OCI-LY1 (cell line): Measurements from ENCODE around the gene PTPRD.

Source experiments
- H2AFZ ChIP-seq: fragments of 200-600 bp; sonication (generic), shearing (Covaris generic); 2 replicates; pipeline ENCODE4 v1.6.0; 2014; ENCODE audit warnings: antibody characterized with exemption, mild to moderate bottlenecking, low read length
- H3F3A ChIP-seq: fragments of 200-600 bp; sonication (generic), shearing (Covaris generic); 2 replicates; pipeline ENCODE4 v1.6.0; 2014; ENCODE audit warnings: mild to moderate bottlenecking, antibody characterized with exemption, low read length, moderate library complexity; ENCODE audit not compliant: insufficient read depth
- H3K27ac ChIP-seq: fragments of 200-600 bp; sonication (generic); 2 replicates; pipeline ENCODE4 v1.5.1; 2014; ENCODE audit warnings: low read length, mixed run types, mild to moderate bottlenecking, low read depth; ENCODE audit not compliant: poor library complexity, severe bottlenecking
- H3K27me3 ChIP-seq: fragments of 200-600 bp; sonication (generic); 2 replicates; pipeline ENCODE4 v1.6.0; 2014; ENCODE audit warnings: antibody characterized with exemption, mild to moderate bottlenecking, low read length, moderate library complexity; ENCODE audit not compliant: insufficient read depth
- H3K36me3 ChIP-seq: fragments of 200-600 bp; sonication (generic); 2 replicates; pipeline ENCODE4 v1.6.1; 2014; ENCODE audit warnings: mild to moderate bottlenecking, antibody characterized with exemption, low read length, moderate library complexity, mixed read lengths; ENCODE audit not compliant: insufficient read depth
- H3K4me1 ChIP-seq: fragments of 200-600 bp; sonication (generic); 2 replicates; pipeline ENCODE4 v1.5.1; 2014; ENCODE audit warnings: mild to moderate bottlenecking, low read length, moderate library complexity; ENCODE audit not compliant: insufficient read depth, severe bottlenecking
- H3K4me2 ChIP-seq: fragments of 200-600 bp; sonication (generic), shearing (Covaris generic); 2 replicates; pipeline ENCODE4 v1.6.1; 2014; ENCODE audit warnings: low read length
- H3K4me3 ChIP-seq: fragments of 200-600 bp; sonication (generic); 2 replicates; pipeline ENCODE4 v1.5.1; 2014; ENCODE audit warnings: low read length, low read depth, mild to moderate bottlenecking, mixed read lengths; ENCODE audit not compliant: poor library complexity, severe bottlenecking
- H3K79me2 ChIP-seq: fragments of 200-600 bp; shearing (Covaris generic); 2 replicates; pipeline ENCODE4 v1.6.1; 2016; ENCODE audit warnings: mixed run types, low read length, mixed read lengths; ENCODE audit not compliant: insufficient read depth
- H3K9ac ChIP-seq: fragments of 200-600 bp; sonication (generic), shearing (Covaris generic); 2 replicates; pipeline ENCODE4 v1.6.1; 2014; ENCODE audit warnings: mild to moderate bottlenecking, low read length, mixed read lengths
- H3K9me2 ChIP-seq: fragments of 200-600 bp; sonication (generic), shearing (Covaris generic); 2 replicates; pipeline ENCODE4 v1.6.1; 2014; ENCODE audit warnings: low read depth, mild to moderate bottlenecking, low read length, mixed read lengths
- H3K9me3 ChIP-seq: fragments of 200-600 bp; shearing (Covaris generic); 2 replicates; pipeline ENCODE4 v1.6.1; 2014; ENCODE audit warnings: low read length, mixed read lengths
- H4K20me1 ChIP-seq: fragments of 200-600 bp; sonication (generic), shearing (Covaris generic); 2 replicates; pipeline ENCODE4 v1.6.0; 2016; ENCODE audit warnings: mild to moderate bottlenecking, low read length; ENCODE audit not compliant: insufficient read depth
- CTCF ChIP-seq: fragments of 200-600 bp; sonication (generic), shearing (Covaris generic); IDR thresholded peaks from 2 replicates; pipeline ENCODE4 v1.5.1; 2017; ENCODE audit warnings: mild to moderate bottlenecking, antibody characterized with exemption, low read length, moderate library complexity, mixed read lengths
- EZH2 ChIP-seq: fragments of 200-600 bp; sonication (generic), shearing (Covaris generic); IDR thresholded peaks from 2 replicates; pipeline ENCODE4 v1.8.0; 2017; ENCODE audit warnings: borderline replicate concordance, mixed run types, mild to moderate bottlenecking, antibody characterized with exemption, low read length, moderate library complexity, mixed read lengths

Gene PTPRD

GRCh38 chr9:9557804-9558334, 1054.9 kb downstream of the PTPRD start:
- Histone ChIP-seq H3K36me3 (no peaks in the 10 kb centered on the region), H3K9ac (no peak overlapping the region), H4K20me1 (no peaks in the 10 kb centered on the region), H3F3A (no peaks in the 10 kb centered on the region), H3K4me3 (no peak overlapping the region), H3K27me3 (no peaks in the 10 kb centered on the region), H3K4me2 (no peak overlapping the region), H3K4me1 (no peaks in the 10 kb centered on the region), H3K27ac (no peak overlapping the region), H3K9me3 (no peaks in the 10 kb centered on the region), H3K9me2 (no peaks in the 10 kb centered on the region), H2AFZ (no peak overlapping the region), H3K79me2 (no peaks in the 10 kb centered on the region)
- no peak for TF ChIP-seq EZH2
- no peak for TF ChIP-seq CTCF

DNA sequence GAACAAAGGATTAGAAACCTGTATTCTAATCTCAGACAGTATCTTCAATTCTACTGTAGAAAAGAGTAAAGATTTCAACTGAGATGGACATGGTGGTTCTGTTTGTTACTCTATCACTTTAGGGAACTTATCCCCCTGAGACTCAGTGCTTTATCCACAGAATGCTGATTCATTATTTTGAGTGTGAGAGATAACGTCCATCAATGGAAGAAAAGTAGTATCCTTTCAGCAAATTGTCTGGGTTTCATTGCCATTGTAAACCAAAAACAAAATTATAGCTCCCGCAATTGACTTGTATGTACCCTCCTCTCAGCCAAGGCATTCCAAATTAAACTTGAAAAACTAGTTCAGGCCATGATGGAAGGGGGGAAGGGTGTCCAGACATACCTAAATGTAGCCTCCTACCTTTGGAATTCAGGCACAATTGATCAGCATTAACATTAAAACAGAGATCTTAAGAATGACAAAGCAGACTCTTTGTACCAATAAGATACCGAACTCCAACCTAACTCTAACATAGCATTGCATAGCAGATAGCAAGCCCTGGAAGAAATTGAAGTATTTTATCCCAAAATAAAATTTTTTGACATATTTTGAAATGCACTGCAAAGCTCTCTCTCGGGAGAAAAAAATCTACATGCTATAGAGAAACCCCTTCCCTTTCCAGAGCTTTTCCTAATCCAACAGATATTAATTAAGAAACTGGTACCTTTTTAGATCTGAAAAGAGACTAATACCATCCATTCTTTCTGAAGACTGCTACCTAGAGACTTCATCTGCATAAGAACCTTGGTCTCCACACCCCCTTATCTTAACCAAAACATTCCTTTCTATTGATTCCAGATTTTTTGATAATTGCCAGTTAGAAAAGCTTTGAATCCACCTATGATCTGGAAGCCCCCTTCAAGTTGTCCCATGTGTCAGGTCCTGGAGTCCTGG, 1055.7 kb downstream of the PTPRD start:
- Histone ChIP-seq H3K36me3 (no peaks in the 10 kb centered on the region), H3K9me3 (no peaks in the 10 kb centered on the region), H4K20me1 (no peaks in the 10 kb centered on the region), H2AFZ (no peak overlapping the region), H3K4me1 (peaks cover 4% of the 10 kb centered on the region), H3K9ac (no peak overlapping the region), H3K79me2 (no peaks in the 10 kb centered on the region), H3F3A (no peaks in the 10 kb centered on the region), H3K27me3 (no peaks in the 10 kb centered on the region), H3K9me2 (no peaks in the 10 kb centered on the region), H3K4me2 (no peak overlapping the region), H3K27ac (no peak overlapping the region), H3K4me3 (no peak overlapping the region)
- no peak for TF ChIP-seq CTCF

DNA sequence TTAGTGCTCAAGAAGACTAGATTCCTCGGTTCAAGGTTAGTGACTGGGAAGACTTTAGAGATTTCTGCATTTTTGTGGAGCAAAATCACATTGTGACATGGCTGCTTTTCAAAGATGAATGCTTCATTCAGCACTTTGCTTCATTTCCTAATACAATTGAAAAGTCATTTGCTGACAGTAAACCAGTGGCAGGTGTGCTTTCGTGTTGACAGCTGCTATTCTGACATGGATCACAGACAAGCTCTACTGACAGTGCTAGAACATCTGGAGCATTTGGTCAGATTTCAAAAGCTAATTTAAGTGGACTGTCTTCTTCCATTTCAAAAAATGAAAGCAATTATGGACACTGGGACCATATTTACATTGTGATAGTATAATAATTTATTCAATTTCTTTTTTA, 1060.1 kb downstream of the PTPRD start:
- no peak overlapping the region for H3K4me2 ChIP-seq

More for the DNA sequence above, 1060.1 kb downstream of the PTPRD start:
- no peak overlapping the region for H3K4me3 ChIP-seq
- TF ChIP-seq EZH2 (no peak), CTCF (no peak)
- no peaks in the 10 kb centered on the region for H4K20me1 ChIP-seq
- peaks cover 4% of the 10 kb centered on the region for H3K4me1 ChIP-seq
- no peak overlapping the region for H3K9ac ChIP-seq
- H3K9me3 ChIP-seq = no peaks in the 10 kb centered on the region
- H3K9me2 ChIP-seq = no peaks in the 10 kb centered on the region
- H3K27me3 ChIP-seq = no peaks in the 10 kb centered on the region
- no peak overlapping the region for H2AFZ ChIP-seq
- no peaks in the 10 kb centered on the region for H3F3A ChIP-seq
- H3K27ac ChIP-seq = no peak overlapping the region
- no peaks in the 10 kb centered on the region for H3K36me3 ChIP-seq
- H3K79me2 ChIP-seq = no peaks in the 10 kb centered on the region
